ENCODE measurements around the gene AKAP3.

Gene AKAP3

GRCh38 chr12:4648501-4649357 is at the start of gene AKAP3, which contains the start of gene NDUFA9:
Gene AKAP3 (minus strand): TSS chr12:4649051. CDS start chr12:4638196, 10,855 bp downstream.
Gene NDUFA9 (plus strand): TSS chr12:4649114. CDS start chr12:4649127, 13 bp downstream.
- DNase-seq = peak; percentile 19 to 89 (median 76)

- no peak for DNase-seq
These were observed 41.9 kb upstream of the AKAP3 start for GRCh38 chr12:4690760-4691159.

GRCh38 chr12:4685317-4685716 is 36.5 kb upstream of the AKAP3 start:
- no peak for DNase-seq

GRCh38 chr12:4681732-4682131 is 32.9 kb upstream of the AKAP3 start:
- no peak for DNase-seq

GRCh38 chr12:4679711-4680110 is 30.9 kb upstream of the AKAP3 start:
- no peak for DNase-seq

- no peak for DNase-seq
These were observed 16.4 kb upstream of the AKAP3 start for GRCh38 chr12:4665236-4665635.

GRCh38 chr12:4663971-4664505 is 15.2 kb upstream of the AKAP3 start:
- DNase-seq = no peak

- no peak for DNase-seq
These were observed 4.8 kb upstream of the AKAP3 start for GRCh38 chr12:4653691-4654090.

- DNase-seq = no peak
These were observed 4.4 kb upstream of the AKAP3 start for GRCh38 chr12:4653257-4653656.

- no peak for DNase-seq
These were observed 459 bp upstream of the AKAP3 start for GRCh38 chr12:4649358-4649661.

GRCh38 chr12:4648104-4648500 is 749 bp downstream of the AKAP3 start:
- DNase-seq = no peak

GRCh38 chr12:4645023-4645422 is 3.8 kb downstream of the AKAP3 start:
- DNase-seq = no peak

GRCh38 chr12:4643747-4644146 is 5.1 kb downstream of the AKAP3 start:
- no peak for DNase-seq

GRCh38 chr12:4630262-4630661 is 18.6 kb downstream of the AKAP3 start:
- DNase-seq = no peak

GRCh38 chr12:4628406-4628805 is 20.4 kb downstream of the AKAP3 start:
- DNase-seq = no peak

- DNase-seq = no peak
These were observed 22.3 kb downstream of the AKAP3 start for GRCh38 chr12:4626543-4626942.

GRCh38 chr12:4621511-4621910 is 27.3 kb downstream of the AKAP3 start:
- no peak for DNase-seq

- DNase-seq = peak in 31 of 56 donors; percentile 2 to 70 (median 12)
These were observed 33.2 kb downstream of the AKAP3 start for GRCh38 chr12:4615667-4616066.

GRCh38 chr12:4610481-4610880 is 38.4 kb downstream of the AKAP3 start:
- no peak for DNase-seq

GRCh38 chr12:4609071-4609470 is 39.8 kb downstream of the AKAP3 start:
- no peak for DNase-seq

- DNase-seq = no peak
These were observed 41.8 kb downstream of the AKAP3 start for GRCh38 chr12:4607056-4607455.

- peak; percentile 26 to 88 (median 70) for DNase-seq
These were observed 44.1 kb downstream of the AKAP3 start for GRCh38 chr12:4604684-4605193.

- no peak for DNase-seq
These were observed 44.9 kb downstream of the AKAP3 start for GRCh38 chr12:4603946-4604345.
